ENCODE measurements around the gene ICOS. TPM values are rescaled to one million over a fixed set of nuclear protein-coding genes. Genes with fewer than 3 reads are reported as not detected.

Gene ICOS
- total and polyA plus RNA-seq, 2 donors (not counting 3 experiments of a cell fraction or from before 2014, with no cell fraction given): not detected

DNA sequence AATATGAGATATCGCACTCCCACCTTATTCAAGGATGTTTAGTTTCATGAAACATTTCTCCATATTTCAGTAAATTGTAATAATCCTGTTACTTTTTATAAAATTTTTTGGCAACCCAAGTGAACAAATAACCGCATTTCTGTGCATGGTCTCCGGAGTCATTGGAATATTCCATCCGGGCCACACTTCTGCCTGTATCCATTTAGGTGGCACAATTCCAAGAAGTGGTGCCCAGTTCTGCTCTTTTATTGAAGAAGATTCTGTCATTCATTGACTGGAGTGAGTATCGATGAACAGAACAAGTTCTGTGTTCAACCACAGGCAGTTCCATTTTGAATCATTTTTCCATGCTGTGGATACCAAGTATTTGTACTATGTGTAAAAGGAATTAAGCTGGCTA, 26.6 kb upstream of the ICOS start:
- FAIRE-seq (no peak), DNase-seq (ENCODE audit: low read depth, low spot score) (no peak)
- Histone ChIP-seq H3K9ac (replicated peaks; ENCODE audit: extremely low read depth, insufficient read depth, low read length) (no peak overlapping the region), H3K36me3 (ENCODE audit: control insufficient read depth in 2 of 2, extremely low read depth in 1 of 2, insufficient read depth in 2 of 2, low read length in 2 of 2) (no peaks in the 10 kb centered on the region), H2AFZ (ENCODE audit: low read depth, low read length) (peak overlapping the region; percentile 59), H3K4me1 (ENCODE audit: control insufficient read depth, extremely low read depth, insufficient read depth, low read length) (peaks cover 8% of the 10 kb centered on the region), H3K9me3 (replicated peaks; ENCODE audit: control insufficient read depth, insufficient read depth, low read length) (no peaks in the 10 kb centered on the region), H3K27me3 (ENCODE audit: control insufficient read depth in 2 of 2, insufficient read depth in 2 of 2, low read length in 2 of 2) (peaks cover 0 to 3% of the 10 kb centered on the region in 2 experiments), H3K27ac (ENCODE audit: insufficient read depth, low read depth, low read length) (no peak overlapping the region), H3K79me2 (ENCODE audit: control insufficient read depth, insufficient read depth, low read length) (no peaks in the 10 kb centered on the region), H3K9me1 (replicated peaks; ENCODE audit: control insufficient read depth, extremely low read depth, insufficient read depth, low read length) (no peaks in the 10 kb centered on the region), H3K4me2 (ENCODE audit: insufficient read depth, low read length) (peak overlapping the region; percentile 62), H3K4me3 (replicated peaks in 1 of 3; ENCODE audit: insufficient read depth in 1 of 3, low read depth in 1 of 3, low read length in 3 of 3) (no peak overlapping the region), H4K20me1 (replicated peaks; ENCODE audit: control insufficient read depth, extremely low read depth, insufficient read depth, low read length) (no peaks in the 10 kb centered on the region)
- intact Hi-C loops (cut with micrococcal nuclease) (loop anchor here (1.0 to 5.0 kb wide), 7 partner anchors 95 to 1335 kb away; partner anchors contain the start of gene ICA1L), dilution Hi-C loops (cut with MboI; ENCODE audit: extremely low pct_ligation_motif_present, low sequenced_read_pairs) (no loop called here)
- no TSS peak for BruUV-seq (replicated peaks)
- CTCF ChIA-PET: interaction anchor here (0.5 to 2.4 kb wide), 35 partner anchors 8 to 1337 kb away, joined by 3 to 50 read pairs (median 4); partner anchors contain the start of gene ICA1L
- POLR2A ChIA-PET: no interaction called here
- TF ChIP-seq GATA2 (IDR thresholded peaks at IDR 0.05; ENCODE audit: insufficient read depth, insufficient read length, low read depth, low read length) (no peak), EZH2 (IDR thresholded peaks at IDR 0.05; ENCODE audit: borderline replicate concordance, low read depth, low read length, severe bottlenecking) (no peak)
- TF ChIP-seq, protein P1, sequence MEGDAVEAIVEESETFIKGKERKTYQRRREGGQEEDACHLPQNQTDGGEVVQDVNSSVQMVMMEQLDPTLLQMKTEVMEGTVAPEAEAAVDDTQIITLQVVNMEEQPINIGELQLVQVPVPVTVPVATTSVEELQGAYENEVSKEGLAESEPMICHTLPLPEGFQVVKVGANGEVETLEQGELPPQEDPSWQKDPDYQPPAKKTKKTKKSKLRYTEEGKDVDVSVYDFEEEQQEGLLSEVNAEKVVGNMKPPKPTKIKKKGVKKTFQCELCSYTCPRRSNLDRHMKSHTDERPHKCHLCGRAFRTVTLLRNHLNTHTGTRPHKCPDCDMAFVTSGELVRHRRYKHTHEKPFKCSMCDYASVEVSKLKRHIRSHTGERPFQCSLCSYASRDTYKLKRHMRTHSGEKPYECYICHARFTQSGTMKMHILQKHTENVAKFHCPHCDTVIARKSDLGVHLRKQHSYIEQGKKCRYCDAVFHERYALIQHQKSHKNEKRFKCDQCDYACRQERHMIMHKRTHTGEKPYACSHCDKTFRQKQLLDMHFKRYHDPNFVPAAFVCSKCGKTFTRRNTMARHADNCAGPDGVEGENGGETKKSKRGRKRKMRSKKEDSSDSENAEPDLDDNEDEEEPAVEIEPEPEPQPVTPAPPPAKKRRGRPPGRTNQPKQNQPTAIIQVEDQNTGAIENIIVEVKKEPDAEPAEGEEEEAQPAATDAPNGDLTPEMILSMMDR (IDR thresholded peaks at IDR 0.05; ENCODE audit: extremely low read depth in 1 of 2, insufficient read depth in 1 of 2, low read depth in 1 of 2, low read length in 2 of 2): no peak

DNA sequence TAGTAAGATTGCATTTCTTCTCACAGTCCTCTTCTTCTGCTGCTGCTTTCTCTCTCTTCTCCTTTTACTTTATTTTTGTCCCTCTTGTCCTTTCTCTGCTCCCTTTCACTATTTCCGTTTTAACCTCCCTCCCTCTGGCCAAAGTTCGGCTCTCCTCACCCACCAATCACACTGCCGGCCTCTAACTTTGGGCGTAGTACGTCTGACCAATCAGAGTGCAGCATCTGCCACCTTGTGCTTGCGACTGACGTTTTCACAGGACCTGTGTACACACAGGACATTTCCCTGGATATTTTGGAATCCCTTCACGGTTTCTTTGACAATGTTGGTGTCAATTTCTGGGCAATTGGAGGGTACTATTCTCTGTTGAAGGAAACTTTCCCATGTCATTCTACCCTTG, 22.6 kb upstream of the ICOS start:
- no peak overlapping the region for H3K4me3 ChIP-seq (replicated peaks in 1 of 3; ENCODE audit: insufficient read depth in 1 of 3, low read depth in 1 of 3, low read length in 3 of 3)
- H3K27ac ChIP-seq (ENCODE audit: insufficient read depth, low read depth, low read length): no peak overlapping the region
- H2AFZ ChIP-seq (ENCODE audit: low read depth, low read length): no peak overlapping the region
- ChIA-PET CTCF (interaction anchor here (0.8 kb wide), 1 partner anchor 15 kb away, joined by 3 read pairs; no protein-coding TSS in a partner anchor), POLR2A (no interaction called here)
- no peak for DNase-seq (ENCODE audit: low read depth, low spot score)
- H3K36me3 ChIP-seq (ENCODE audit: control insufficient read depth in 2 of 2, extremely low read depth in 1 of 2, insufficient read depth in 2 of 2, low read length in 2 of 2): no peaks in the 10 kb centered on the region
- FAIRE-seq: no peak
- H4K20me1 ChIP-seq (replicated peaks; ENCODE audit: control insufficient read depth, extremely low read depth, insufficient read depth, low read length): no peaks in the 10 kb centered on the region
- H3K9ac ChIP-seq (replicated peaks; ENCODE audit: extremely low read depth, insufficient read depth, low read length): no peak overlapping the region
- no peaks in the 10 kb centered on the region for H3K9me3 ChIP-seq (replicated peaks; ENCODE audit: control insufficient read depth, insufficient read depth, low read length)
- no peaks in the 10 kb centered on the region for H3K9me1 ChIP-seq (replicated peaks; ENCODE audit: control insufficient read depth, extremely low read depth, insufficient read depth, low read length)
- intact Hi-C loops (cut with micrococcal nuclease) (no loop called here), dilution Hi-C loops (cut with MboI; ENCODE audit: extremely low pct_ligation_motif_present, low sequenced_read_pairs) (no loop called here)
- no TSS peak for BruUV-seq (replicated peaks)
- H3K79me2 ChIP-seq (ENCODE audit: control insufficient read depth, insufficient read depth, low read length): no peaks in the 10 kb centered on the region
- peaks cover 7% of the 10 kb centered on the region for H3K4me1 ChIP-seq (ENCODE audit: control insufficient read depth, extremely low read depth, insufficient read depth, low read length)
- no peak overlapping the region for H3K4me2 ChIP-seq (ENCODE audit: insufficient read depth, low read length)
- no peak for TF ChIP-seq EZH2 (IDR thresholded peaks at IDR 0.05; ENCODE audit: borderline replicate concordance, low read depth, low read length, severe bottlenecking)
- TF ChIP-seq, protein P2, sequence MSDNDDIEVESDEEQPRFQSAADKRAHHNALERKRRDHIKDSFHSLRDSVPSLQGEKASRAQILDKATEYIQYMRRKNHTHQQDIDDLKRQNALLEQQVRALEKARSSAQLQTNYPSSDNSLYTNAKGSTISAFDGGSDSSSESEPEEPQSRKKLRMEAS (IDR thresholded peaks at IDR 0.05; ENCODE audit: insufficient read depth, insufficient read length): no peak
- TF ChIP-seq FOS (IDR thresholded peaks at IDR 0.05; ENCODE audit: borderline replicate concordance, insufficient read depth, low read length): no peak
- no peak for TF ChIP-seq JUN (IDR thresholded peaks at IDR 0.05; ENCODE audit: borderline replicate concordance, insufficient read depth, insufficient read length, low read depth)
- no peak for TF ChIP-seq POLR2A (IDR thresholded peaks at IDR 0.05; ENCODE audit: low read depth, low read length)
- TF ChIP-seq MYC (IDR thresholded peaks at IDR 0.05; ENCODE audit: low read depth, low read length): no peak
- H3K27me3 ChIP-seq (ENCODE audit: control insufficient read depth in 2 of 2, insufficient read depth in 2 of 2, low read length in 2 of 2): peaks cover 3 to 6% of the 10 kb centered on the region in 2 experiments
